Measurements from ENCODE around the gene FIGNL2.

- TF ChIP-seq CTCF (IDR thresholded peaks at IDR 0.05) (no peak), POLR2A (IDR thresholded peaks at IDR 0.05) (no peak)
Observed at GRCh38 chr12:51840966-51841365, 7.6 kb downstream of the FIGNL2 start.

Measured in body of pancreas (tissue), 4 donors.